GM11168 (cell line): ENCODE measurements around the gene HMX2.

Source experiments
- in situ Hi-C: fragments of 300-500 bp; cut with MboI; formaldehyde crosslinking; loops from one replicate; pipeline ENCODE4 v1.12.0; 2022; ENCODE audit warnings: low sequenced_read_pairs; ENCODE audit not compliant: unreplicated experiment

HMX2 gene

GRCh38 chr10:123147635-123148413 lies at the start of gene HMX2:
Gene HMX2 (plus strand): TSS chr10:123148136. CDS start chr10:123148379, 243 bp downstream.
- in situ Hi-C loops: loop anchor here (5.0 to 10.0 kb wide), 2 partner anchors 247 to 399 kb away; no protein-coding TSS in a partner anchor

GRCh38 chr10:123100030-123100762 lies 47.7 kb upstream of the HMX2 start:
- in situ Hi-C loops: loop anchor here (25.0 kb wide), 1 partner anchor 862 kb away; no protein-coding TSS in a partner anchor

- in situ Hi-C loops: loop anchor here (25.0 kb wide), 1 partner anchor 860 kb away; no protein-coding TSS in a partner anchor
These were observed 46.1 kb upstream of the HMX2 start for GRCh38 chr10:123101872-123102271.

GRCh38 chr10:123102673-123103072 lies 45.3 kb upstream of the HMX2 start:
- in situ Hi-C loops: loop anchor here (25.0 kb wide), 1 partner anchor 860 kb away; no protein-coding TSS in a partner anchor

GRCh38 chr10:123103944-123104343 lies 44.0 kb upstream of the HMX2 start:
- in situ Hi-C loops: loop anchor here (25.0 kb wide), 1 partner anchor 858 kb away; no protein-coding TSS in a partner anchor

- in situ Hi-C loops: loop anchor here (25.0 kb wide), 1 partner anchor 853 kb away; no protein-coding TSS in a partner anchor
These were observed 38.5 kb upstream of the HMX2 start for GRCh38 chr10:123109466-123109865.

- in situ Hi-C loops: loop anchor here (25.0 kb wide), 1 partner anchor 844 kb away; no protein-coding TSS in a partner anchor
These were observed 30.1 kb upstream of the HMX2 start for GRCh38 chr10:123117644-123118417.

- in situ Hi-C loops: loop anchor here (25.0 kb wide), 1 partner anchor 843 kb away; no protein-coding TSS in a partner anchor
These were observed 28.9 kb upstream of the HMX2 start for GRCh38 chr10:123119081-123119480.

- in situ Hi-C loops: no loop called here
These were observed 21.7 kb upstream of the HMX2 start for GRCh38 chr10:123126246-123126645.

GRCh38 chr10:123129618-123130271 lies 18.2 kb upstream of the HMX2 start:
- in situ Hi-C loops: no loop called here

GRCh38 chr10:123132576-123133477 lies 15.1 kb upstream of the HMX2 start:
- in situ Hi-C loops: no loop called here

GRCh38 chr10:123133541-123134342 lies 14.2 kb upstream of the HMX2 start:
- in situ Hi-C loops: no loop called here

- in situ Hi-C loops: no loop called here
These were observed 13.5 kb upstream of the HMX2 start for GRCh38 chr10:123134343-123134914.

- in situ Hi-C loops: no loop called here
These were observed 13.0 kb upstream of the HMX2 start for GRCh38 chr10:123134915-123135414.

GRCh38 chr10:123135415-123136141 lies 12.4 kb upstream of the HMX2 start, which contains the start of gene HMX3:
Gene HMX3 (plus strand): TSS chr10:123135970. CDS start chr10:123136051, 81 bp downstream.
- in situ Hi-C loops: no loop called here

- in situ Hi-C loops: no loop called here
These were observed 11.6 kb upstream of the HMX2 start for GRCh38 chr10:123136221-123136805.
